HT-29 (cell line): ENCODE results near the gene COA3. TPM values are rescaled to one million over a fixed set of nuclear protein-coding genes. Genes with fewer than 3 reads are reported as not detected.

Experiments used
- DNase-seq: peaks from one replicate; pipeline ENCODE4 v3.0.0-alpha.2; 2015; ENCODE audit warnings: low spot score
- total RNA-seq: library from RNA; depleted of rRNA; stranded (reverse); fragments of >200 nt; shearing (Covaris generic); gene quantifications from 2 replicates; pipeline ENCODE4 v1.2.3, GENCODE V29; 2014; rRNA removed

Gene COA3
- total RNA-seq: 82.9 and 86.2 TPM in 2 replicates

GRCh38 chr17:42798383-42799380 is at the start of gene COA3, which contains the start of gene CNTD1:
COA3 (minus strand) TSS chr17:42798704; CDS start chr17:42798681, 23 bp downstream.
CNTD1 (plus strand) TSS chr17:42798861; CDS start chr17:42799068, 207 bp downstream.
- peak; percentile 90 for DNase-seq

GRCh38 chr17:42848093-42848492 is 49.6 kb upstream of the COA3 start:
- no peak for DNase-seq

- DNase-seq: no peak
Measured at GRCh38 chr17:42846594-42847280, 48.2 kb upstream of the COA3 start.

GRCh38 chr17:42845918-42846593 is 47.6 kb upstream of the COA3 start:
- DNase-seq: no peak

- DNase-seq: no peak
Measured at GRCh38 chr17:42845556-42845917, 47.0 kb upstream of the COA3 start.

GRCh38 chr17:42844761-42845555 is 46.5 kb upstream of the COA3 start:
- no peak for DNase-seq

GRCh38 chr17:42844271-42844670 is 45.8 kb upstream of the COA3 start, which contains the start of gene AOC2:
AOC2 (plus strand) TSS chr17:42844580; CDS start chr17:42844627, 47 bp downstream.
- no peak for DNase-seq

GRCh38 chr17:42843358-42843934 is 44.9 kb upstream of the COA3 start:
- DNase-seq: peak; percentile 80

- no peak for DNase-seq
Measured at GRCh38 chr17:42841975-42842685, 43.6 kb upstream of the COA3 start.

GRCh38 chr17:42835732-42836131 is 37.2 kb upstream of the COA3 start:
- DNase-seq: no peak

GRCh38 chr17:42833767-42834422 is 35.4 kb upstream of the COA3 start:
- no peak for DNase-seq

- DNase-seq: peak; percentile 88
Measured at GRCh38 chr17:42832934-42833766, 34.6 kb upstream of the COA3 start, which contains the start of gene PSME3. PSME3 (plus strand) TSS chr17:42833397; CDS start chr17:42833632, 235 bp downstream.

- no peak for DNase-seq
Measured at GRCh38 chr17:42832213-42832933, 33.9 kb upstream of the COA3 start.

GRCh38 chr17:42830971-42831370 is 32.5 kb upstream of the COA3 start:
- DNase-seq: no peak

GRCh38 chr17:42827472-42827871 is 29.0 kb upstream of the COA3 start:
- DNase-seq: no peak

- no peak for DNase-seq
Measured at GRCh38 chr17:42821176-42821575, 22.7 kb upstream of the COA3 start.

GRCh38 chr17:42819939-42820535 is 21.5 kb upstream of the COA3 start:
- peak; percentile 78 for DNase-seq
